Measurements from ENCODE around the gene GATA6. TPM values are rescaled to one million over a fixed set of nuclear protein-coding genes. Genes with fewer than 3 reads are reported as not detected.
A peak's percentile ranks its signal among the peaks of the same experiment; 100 is the strongest.
"Not testable (repeated sequence)": the region's sequence is repeated elsewhere in the genome, so short reads cannot be mapped to it uniquely, and the experiment has no call there.

Gene GATA6
- total RNA-seq, 1 experiment from 2014 or later = 8.4 TPM

DNA sequence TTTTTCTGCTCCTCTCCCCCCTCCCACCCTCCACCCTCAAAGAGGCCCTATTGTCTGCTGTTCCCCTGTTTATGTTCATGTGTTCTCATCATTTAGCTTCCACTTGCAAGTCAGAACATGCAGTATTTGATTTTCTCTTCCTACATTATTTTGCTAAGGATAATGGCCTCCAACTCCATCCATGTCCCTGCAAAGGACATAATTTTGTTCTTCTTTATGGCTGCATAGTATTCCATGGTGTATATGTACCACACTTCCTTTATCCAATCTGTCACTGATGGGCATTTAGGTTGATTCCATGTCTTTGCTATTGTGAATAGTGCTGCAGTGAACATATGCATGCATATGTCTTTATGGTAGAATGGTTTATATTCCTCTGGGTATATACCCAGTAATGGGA is 51.2 kb downstream of the GATA6 start:
- in situ Hi-C loops (cut with HindIII; ENCODE audit: low pct_unique_long_range_greater_than_20kb, low sequenced_read_pairs); DNase-seq (ENCODE audit: low read depth): not testable (repeated sequence)

DNA sequence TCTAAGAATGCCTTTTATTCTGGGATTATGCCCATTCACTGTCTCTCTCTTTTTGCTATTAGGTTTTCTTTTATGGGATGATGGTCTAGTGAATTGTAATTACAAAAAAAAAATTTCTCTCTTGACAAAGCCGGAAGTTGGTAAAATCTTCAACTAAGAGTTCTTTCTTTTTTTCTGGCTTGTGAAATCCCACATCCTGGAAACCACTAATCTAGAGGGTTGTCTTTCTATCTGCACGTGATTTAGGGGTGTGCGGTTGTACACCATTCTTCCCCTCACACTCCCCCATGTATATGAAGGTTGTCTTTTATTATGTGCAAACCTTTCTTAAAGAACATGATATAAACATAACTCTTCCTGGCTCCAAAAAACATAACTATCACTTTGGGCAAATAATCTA is 52.0 kb downstream of the GATA6 start:
- DNase-seq (ENCODE audit: low read depth) = no peak
- in situ Hi-C loops (cut with HindIII; ENCODE audit: low pct_unique_long_range_greater_than_20kb, low sequenced_read_pairs) = no loop called here

DNA sequence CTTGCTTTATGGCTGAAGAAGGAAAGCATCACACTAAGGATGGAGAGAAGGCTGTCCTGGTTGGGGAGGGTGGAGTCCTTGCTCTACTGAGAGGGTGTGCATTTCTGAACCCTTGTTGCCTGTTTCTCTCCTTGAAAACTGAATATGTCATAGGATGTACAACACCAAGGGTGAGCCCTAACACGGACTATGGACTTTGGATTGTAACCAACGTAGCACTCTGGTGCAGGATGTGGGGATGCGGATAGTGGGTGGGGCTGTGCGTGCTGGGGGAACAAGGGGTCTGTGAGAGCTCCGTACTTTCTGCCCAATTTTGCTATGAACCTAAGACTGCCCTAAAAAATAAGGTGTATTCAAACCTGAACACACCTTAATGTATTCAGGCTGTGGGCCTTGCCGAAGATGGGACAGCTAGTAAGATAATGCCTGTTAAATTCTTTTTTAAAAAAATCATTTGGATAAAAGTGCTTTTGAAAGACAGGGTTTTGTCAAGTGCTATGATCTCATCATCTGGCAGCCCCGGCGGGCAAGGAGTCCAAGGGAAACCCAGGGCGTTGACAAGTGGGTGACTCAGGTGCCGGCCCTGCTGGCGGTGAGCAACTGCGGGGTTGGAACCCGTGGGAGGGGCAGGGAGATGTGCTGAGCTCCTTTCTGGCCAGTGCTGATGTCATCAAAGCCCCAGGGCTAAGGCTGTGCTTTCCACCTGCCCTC is 54.0 kb downstream of the GATA6 start:
- in situ Hi-C loops (cut with HindIII; ENCODE audit: low pct_unique_long_range_greater_than_20kb, low sequenced_read_pairs) = no loop called here
- peak; percentile 86 for DNase-seq (ENCODE audit: low read depth)

GRCh38 chr18:22223965-22224322 is 54.6 kb downstream of the GATA6 start:
- in situ Hi-C loops (cut with HindIII; ENCODE audit: low pct_unique_long_range_greater_than_20kb, low sequenced_read_pairs) = no loop called here
- DNase-seq (ENCODE audit: low read depth) = no peak

DNA sequence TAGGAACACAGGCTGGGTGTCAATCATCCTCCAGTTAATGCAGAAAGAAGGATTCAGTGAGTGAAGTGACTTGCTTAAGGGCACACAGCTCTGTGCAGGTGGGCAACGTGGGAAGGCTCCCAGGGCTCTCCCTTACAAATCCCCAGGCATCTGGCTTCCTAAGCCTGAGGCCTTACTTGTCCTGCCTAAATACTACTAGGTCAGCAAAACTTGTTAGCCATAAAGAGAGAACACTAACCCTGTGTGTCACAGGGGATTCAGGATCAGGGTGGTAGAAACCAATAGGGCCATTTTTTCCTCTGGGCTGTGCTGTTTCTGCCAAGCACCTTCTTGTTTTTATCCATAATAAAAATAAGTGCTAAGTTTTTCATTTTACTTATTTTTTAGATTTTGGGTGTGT is 55.0 kb downstream of the GATA6 start:
- DNase-seq (ENCODE audit: low read depth) = no peak
- in situ Hi-C loops (cut with HindIII; ENCODE audit: low pct_unique_long_range_greater_than_20kb, low sequenced_read_pairs) = no loop called here

DNA sequence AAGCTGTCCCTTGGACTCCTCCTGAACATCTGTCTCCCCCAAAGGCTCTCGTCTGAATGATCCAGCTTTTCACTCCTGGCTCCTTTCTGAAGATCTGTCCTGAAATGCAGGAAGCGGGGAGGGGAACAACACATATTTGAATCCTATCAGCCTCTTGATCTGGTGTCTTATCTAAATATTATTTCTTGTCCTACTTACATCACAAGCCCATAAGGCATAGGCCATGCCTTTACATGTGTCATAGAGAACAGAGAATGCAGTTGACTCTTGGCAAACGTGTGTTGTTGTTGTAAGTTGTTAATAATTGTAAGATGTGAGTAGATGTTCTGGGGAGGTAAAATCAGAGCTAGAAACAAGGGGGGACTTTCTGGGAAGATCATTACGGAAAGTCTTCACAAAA is 57.4 kb downstream of the GATA6 start:
- in situ Hi-C loops (cut with HindIII; ENCODE audit: low pct_unique_long_range_greater_than_20kb, low sequenced_read_pairs) = no loop called here
- peak; percentile 22 for DNase-seq (ENCODE audit: low read depth)

DNA sequence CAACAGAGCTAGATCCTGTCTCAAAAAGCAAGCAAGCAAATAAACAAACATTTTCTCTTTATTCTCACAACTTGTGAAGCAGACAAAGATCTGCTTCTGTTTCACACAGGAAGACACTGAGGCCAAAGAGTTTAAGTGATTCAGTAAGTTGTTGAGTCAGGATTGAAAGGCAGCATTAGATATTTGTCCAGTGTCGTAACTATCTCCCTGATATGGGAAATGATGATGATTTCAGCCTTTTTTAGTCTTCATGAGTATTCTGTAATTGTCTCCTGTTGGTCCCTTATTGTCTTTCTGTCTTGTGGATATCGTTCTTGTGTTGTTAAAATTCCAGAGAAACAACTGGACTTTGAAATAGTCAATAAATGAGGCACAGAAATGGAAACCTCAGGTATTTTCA is 59.6 kb downstream of the GATA6 start:
- in situ Hi-C loops (cut with HindIII; ENCODE audit: low pct_unique_long_range_greater_than_20kb, low sequenced_read_pairs) = no loop called here
- DNase-seq (ENCODE audit: low read depth) = no peak

DNA sequence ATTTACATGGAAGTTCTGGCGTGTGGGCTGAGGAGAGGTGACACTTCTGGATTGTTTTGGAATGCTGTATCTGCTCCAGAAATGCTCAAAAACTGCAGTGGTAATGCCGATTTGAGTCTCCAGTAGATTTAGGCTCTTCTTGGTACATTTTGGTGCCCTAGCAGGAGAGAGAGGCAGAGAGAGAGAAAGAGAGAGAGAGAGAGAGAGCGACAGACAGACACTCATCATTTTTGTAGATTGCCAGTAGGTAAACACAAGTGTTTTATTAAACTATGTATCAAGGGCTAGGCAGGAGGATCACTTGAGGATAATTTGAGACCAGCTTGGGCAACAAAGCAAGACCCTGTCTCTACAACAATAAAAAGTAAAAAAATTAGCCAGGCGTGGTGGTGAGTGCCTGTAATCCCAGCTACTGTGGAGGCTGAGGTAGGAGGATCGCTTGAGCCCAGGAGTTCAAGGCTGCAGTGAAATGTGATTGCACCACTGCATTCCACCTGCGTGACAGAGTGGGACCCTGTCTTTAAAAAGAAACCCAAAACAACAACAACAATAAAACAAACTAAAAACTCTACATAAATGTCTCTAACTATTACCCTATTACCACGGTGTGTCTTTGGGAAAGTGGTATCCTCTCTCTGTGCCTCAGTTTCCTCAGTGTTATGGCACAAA is 60.2 kb downstream of the GATA6 start:
- no peak for DNase-seq (ENCODE audit: low read depth)
- in situ Hi-C loops (cut with HindIII; ENCODE audit: low pct_unique_long_range_greater_than_20kb, low sequenced_read_pairs) = no loop called here

- peak; percentile 67 for DNase-seq (ENCODE audit: low read depth)
- in situ Hi-C loops (cut with HindIII; ENCODE audit: low pct_unique_long_range_greater_than_20kb, low sequenced_read_pairs) = no loop called here
Observed at GRCh38 chr18:22230471-22230945, 61.1 kb downstream of the GATA6 start.

GRCh38 chr18:22233266-22233665 is 63.9 kb downstream of the GATA6 start:
- in situ Hi-C loops (cut with HindIII; ENCODE audit: low pct_unique_long_range_greater_than_20kb, low sequenced_read_pairs) = no loop called here
- no peak for DNase-seq (ENCODE audit: low read depth)

- in situ Hi-C loops (cut with HindIII; ENCODE audit: low pct_unique_long_range_greater_than_20kb, low sequenced_read_pairs) = no loop called here
- DNase-seq (ENCODE audit: low read depth) = no peak
Observed at GRCh38 chr18:22238036-22238435, 68.6 kb downstream of the GATA6 start.

DNA sequence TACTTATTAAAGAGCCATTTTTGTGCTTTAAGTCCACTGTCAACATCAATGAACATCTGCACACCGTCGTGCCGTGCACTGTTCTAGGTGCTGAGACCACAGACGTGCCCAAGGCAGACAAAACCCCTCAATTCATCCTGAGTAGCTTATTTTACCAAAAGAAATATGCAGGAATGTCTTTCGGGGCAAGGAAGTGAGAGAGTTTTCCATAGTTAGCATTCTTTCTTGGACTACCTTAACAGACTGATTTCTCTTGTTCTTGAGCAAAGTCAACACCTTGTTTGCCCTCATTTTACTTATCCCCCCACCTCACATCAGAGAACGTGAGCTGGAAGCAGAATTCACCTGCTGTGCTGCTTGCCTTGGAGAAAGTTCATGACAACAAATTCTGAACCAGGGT is 69.3 kb downstream of the GATA6 start:
- DNase-seq (ENCODE audit: low read depth) = no peak
- in situ Hi-C loops (cut with HindIII; ENCODE audit: low pct_unique_long_range_greater_than_20kb, low sequenced_read_pairs) = no loop called here

DNA sequence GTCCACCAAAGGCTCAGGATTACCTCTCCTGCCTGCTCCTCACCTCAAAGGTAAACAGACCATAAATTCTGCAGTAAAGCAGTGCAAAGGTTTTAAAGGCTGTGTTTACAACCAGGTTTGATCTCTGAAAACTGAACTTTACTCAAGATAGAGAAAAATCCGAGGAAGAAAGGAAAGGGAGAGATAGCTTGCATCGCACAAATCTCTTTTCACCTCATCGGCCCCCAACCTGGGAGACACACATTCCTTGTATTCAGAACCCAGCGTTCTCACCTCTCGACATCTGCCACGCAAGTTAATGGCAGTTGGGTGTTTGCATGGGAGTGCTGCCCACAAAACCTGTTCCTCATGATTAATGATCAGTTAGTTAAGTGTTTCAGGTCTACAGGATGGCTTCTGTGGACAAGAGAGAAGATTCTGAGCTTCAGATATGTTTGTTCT is 72.6 kb downstream of the GATA6 start:
- no peak for DNase-seq (ENCODE audit: low read depth)
- in situ Hi-C loops (cut with HindIII; ENCODE audit: low pct_unique_long_range_greater_than_20kb, low sequenced_read_pairs) = no loop called here

DNA sequence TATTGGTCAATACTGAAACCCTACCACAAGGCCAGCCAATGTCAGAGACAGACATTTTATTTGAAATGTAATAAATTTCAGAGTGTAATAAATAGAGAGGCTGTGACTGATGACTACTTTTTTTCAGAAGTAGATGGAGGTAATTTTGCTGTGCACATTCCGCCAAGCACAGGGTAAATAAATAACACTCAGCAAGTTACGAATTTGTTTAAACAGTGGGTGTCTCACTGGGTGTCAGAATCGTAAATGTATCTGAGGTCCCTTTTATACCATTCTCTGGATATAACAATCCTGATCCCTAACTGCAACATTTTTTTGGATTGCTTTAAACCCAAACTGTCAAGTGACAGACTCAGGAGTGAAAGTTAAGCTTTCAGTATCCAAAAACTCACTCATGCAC is 74.1 kb downstream of the GATA6 start:
- in situ Hi-C loops (cut with HindIII; ENCODE audit: low pct_unique_long_range_greater_than_20kb, low sequenced_read_pairs) = no loop called here
- no peak for DNase-seq (ENCODE audit: low read depth)

GRCh38 chr18:22250026-22250425 is 80.6 kb downstream of the GATA6 start:
- in situ Hi-C loops (cut with HindIII; ENCODE audit: low pct_unique_long_range_greater_than_20kb, low sequenced_read_pairs) = no loop called here
- no peak for DNase-seq (ENCODE audit: low read depth)

DNA sequence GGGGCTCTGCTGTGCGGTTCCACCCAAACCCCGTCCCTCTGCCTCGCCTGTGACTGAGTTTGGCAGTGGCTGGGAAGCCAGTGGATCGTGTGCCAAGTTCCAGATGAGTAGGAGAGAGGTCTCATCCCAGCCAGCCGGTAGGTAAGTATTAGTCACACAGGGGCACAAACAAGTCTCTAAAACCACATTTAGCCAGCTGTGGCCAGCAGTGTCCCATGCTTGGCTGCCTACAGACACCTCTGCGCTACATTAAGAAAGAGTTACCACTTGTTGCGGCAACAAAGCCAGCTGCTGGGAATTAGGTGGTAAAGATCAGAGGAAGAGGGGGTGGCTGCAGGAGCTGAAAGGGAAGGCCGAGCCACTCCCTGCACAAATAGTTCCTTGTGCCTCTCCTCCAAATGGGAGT is 81.2 kb downstream of the GATA6 start:
- DNase-seq (ENCODE audit: low read depth) = peak; percentile 54
- in situ Hi-C loops (cut with HindIII; ENCODE audit: low pct_unique_long_range_greater_than_20kb, low sequenced_read_pairs) = no loop called here

All from Caki2 (cell line).